ENCODE data around the gene MIEN1. TPM values are rescaled to one million over a fixed set of nuclear protein-coding genes. Genes with fewer than 3 reads are reported as not detected.

The MIEN1 gene
- total RNA-seq, 1 experiment from 2014 or later: 50.8 TPM

DNA sequence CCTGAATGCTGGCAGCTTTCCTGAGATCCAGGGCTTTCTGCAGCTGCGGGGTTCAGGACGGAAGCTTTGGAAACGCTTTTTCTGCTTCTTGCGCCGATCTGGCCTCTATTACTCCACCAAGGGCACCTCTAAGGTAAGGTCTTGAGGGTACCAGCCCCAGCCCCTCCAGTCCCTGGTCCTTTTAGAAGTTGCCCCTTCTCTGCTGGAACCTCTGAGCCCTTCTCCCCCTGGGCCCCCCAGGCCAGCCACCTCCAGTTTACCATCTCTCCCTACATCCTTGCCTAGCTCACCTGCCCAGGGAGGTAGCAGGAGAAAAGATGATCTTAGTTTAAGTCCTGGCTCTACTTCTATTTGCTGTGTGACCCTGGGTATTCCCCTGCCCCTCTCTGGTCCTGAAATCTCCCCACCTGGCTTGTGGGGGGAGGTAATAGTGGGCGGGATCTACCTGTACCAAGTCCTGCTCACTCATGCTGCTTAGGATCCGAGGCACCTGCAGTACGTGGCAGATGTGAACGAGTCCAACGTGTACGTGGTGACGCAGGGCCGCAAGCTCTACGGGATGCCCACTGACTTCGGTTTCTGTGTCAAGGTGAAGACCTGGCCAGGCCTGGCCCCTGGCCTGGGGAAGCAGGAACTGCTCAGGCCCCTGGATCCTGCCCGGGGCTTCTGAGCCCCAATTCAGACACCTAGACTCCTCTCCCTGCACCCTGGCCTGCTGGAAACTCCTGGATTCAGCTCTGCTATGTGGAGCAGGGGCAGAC, 13.9 kb upstream of the MIEN1 start:
- no peak overlapping the region for H3K14ac ChIP-seq (ENCODE audit: insufficient read depth, low read length)
- no peak overlapping the region for H3K4me2 ChIP-seq (ENCODE audit: insufficient read depth, insufficient read length, low read length)
- no peak overlapping the region for H3K18ac ChIP-seq (ENCODE audit: insufficient read length, low read depth, low read length)
- H3K4me1 Mint-ChIP-seq: peaks cover 19 to 21% of the 10 kb centered on the region in 2 experiments
- no peaks in the 10 kb centered on the region for H4K20me1 ChIP-seq (ENCODE audit: control insufficient read depth, insufficient read depth, insufficient read length)
- no peaks in the 10 kb centered on the region for H3K27me3 Mint-ChIP-seq (ENCODE audit: low read depth)
- no peak overlapping the region for H3K23ac ChIP-seq (ENCODE audit: insufficient read length, low read depth, low read length)
- peaks cover 16% of the 10 kb centered on the region for H3K23me2 ChIP-seq (ENCODE audit: insufficient read length, low read depth, low read length, poor library complexity, severe bottlenecking)
- H2BK5ac ChIP-seq (ENCODE audit: insufficient read length, low read length): no peak overlapping the region
- H3K27me3 ChIP-seq (ENCODE audit: insufficient read depth, low read length): no peaks in the 10 kb centered on the region
- no peak overlapping the region for H2BK15ac ChIP-seq (ENCODE audit: low read depth, low read length)
- H4K91ac ChIP-seq (ENCODE audit: insufficient read length, low read depth, low read length): no peak overlapping the region
- no peak overlapping the region for H3K56ac ChIP-seq (ENCODE audit: insufficient read length, low read depth, low read length)
- H3K9me3 Mint-ChIP-seq: no peaks in the 10 kb centered on the region
- no peak overlapping the region for H4K8ac ChIP-seq (replicated peaks; ENCODE audit: insufficient read length, low read depth, low read length)
- no peak overlapping the region for H2AK5ac ChIP-seq (ENCODE audit: insufficient read length, low read length)
- no peak overlapping the region for H3T11ph ChIP-seq (ENCODE audit: low read length)
- H3K4me1 ChIP-seq (ENCODE audit: insufficient read depth, low read length): peaks cover 3% of the 10 kb centered on the region; the same call in 1 of the 2 replicates
- H2BK20ac ChIP-seq (ENCODE audit: low read depth, low read length, poor library complexity, severe bottlenecking): no peak overlapping the region
- H3K79me2 ChIP-seq (ENCODE audit: insufficient read depth, low read length): peaks cover 2% of the 10 kb centered on the region; the same call in 1 of the 2 replicates
- peak overlapping the region in 1 of 3 experiments; percentile 47; a peak in 1 of 7 replicates for H3K27ac Mint-ChIP-seq
- H3K79me1 ChIP-seq (ENCODE audit: insufficient read depth, low read depth, low read length, poor library complexity, severe bottlenecking): no peaks in the 10 kb centered on the region
- no peak overlapping the region for H2BK12ac ChIP-seq (ENCODE audit: insufficient read length, low read depth, low read length)
- no peak overlapping the region for H3K27ac ChIP-seq (ENCODE audit: insufficient read length, low read depth, low read length)
- H3K4ac ChIP-seq (ENCODE audit: low read depth, low read length): no peak overlapping the region
- no peak for DNase-seq
- no peak overlapping the region for H3K4me3 Mint-ChIP-seq
- peaks cover 13 to 57% (median 50%) of the 10 kb centered on the region in 3 experiments; a peak in 6 of 7 replicates for H3K36me3 Mint-ChIP-seq (ENCODE audit: insufficient read depth in 1 of 3, low read depth in 3 of 3)
- H3K9me3 ChIP-seq (ENCODE audit: control insufficient read depth, low read depth, low read length): no peaks in the 10 kb centered on the region
- no peak overlapping the region for H2AFZ ChIP-seq (ENCODE audit: low read length)
- WGBS (ENCODE audit: extremely low coverage, insufficient read length, low lambda C conversion rate): no CpG with 5 or more reads among the region's 16 CpGs
- TF ChIP-seq, protein P1, sequence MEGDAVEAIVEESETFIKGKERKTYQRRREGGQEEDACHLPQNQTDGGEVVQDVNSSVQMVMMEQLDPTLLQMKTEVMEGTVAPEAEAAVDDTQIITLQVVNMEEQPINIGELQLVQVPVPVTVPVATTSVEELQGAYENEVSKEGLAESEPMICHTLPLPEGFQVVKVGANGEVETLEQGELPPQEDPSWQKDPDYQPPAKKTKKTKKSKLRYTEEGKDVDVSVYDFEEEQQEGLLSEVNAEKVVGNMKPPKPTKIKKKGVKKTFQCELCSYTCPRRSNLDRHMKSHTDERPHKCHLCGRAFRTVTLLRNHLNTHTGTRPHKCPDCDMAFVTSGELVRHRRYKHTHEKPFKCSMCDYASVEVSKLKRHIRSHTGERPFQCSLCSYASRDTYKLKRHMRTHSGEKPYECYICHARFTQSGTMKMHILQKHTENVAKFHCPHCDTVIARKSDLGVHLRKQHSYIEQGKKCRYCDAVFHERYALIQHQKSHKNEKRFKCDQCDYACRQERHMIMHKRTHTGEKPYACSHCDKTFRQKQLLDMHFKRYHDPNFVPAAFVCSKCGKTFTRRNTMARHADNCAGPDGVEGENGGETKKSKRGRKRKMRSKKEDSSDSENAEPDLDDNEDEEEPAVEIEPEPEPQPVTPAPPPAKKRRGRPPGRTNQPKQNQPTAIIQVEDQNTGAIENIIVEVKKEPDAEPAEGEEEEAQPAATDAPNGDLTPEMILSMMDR (conservative IDR thresholded peaks at IDR 0.05): no peak
- H4K5ac ChIP-seq (ENCODE audit: insufficient read length, low read depth, low read length): no peak overlapping the region
- H2BK120ac ChIP-seq (ENCODE audit: low read depth, low read length, poor library complexity, severe bottlenecking): no peak overlapping the region
- no peak overlapping the region for H3K9ac ChIP-seq (ENCODE audit: extremely low read depth, insufficient read length, low read length)

All from H9 (cell line).